ENCODE data around the gene PRRC2B. TPM values are rescaled to one million over a fixed set of nuclear protein-coding genes. Genes with fewer than 3 reads are reported as not detected.
A peak's percentile ranks its signal among the peaks of the same experiment; 100 is the strongest.

The PRRC2B gene
- total RNA-seq, 1 donor from 2014 or later = 112 TPM

DNA sequence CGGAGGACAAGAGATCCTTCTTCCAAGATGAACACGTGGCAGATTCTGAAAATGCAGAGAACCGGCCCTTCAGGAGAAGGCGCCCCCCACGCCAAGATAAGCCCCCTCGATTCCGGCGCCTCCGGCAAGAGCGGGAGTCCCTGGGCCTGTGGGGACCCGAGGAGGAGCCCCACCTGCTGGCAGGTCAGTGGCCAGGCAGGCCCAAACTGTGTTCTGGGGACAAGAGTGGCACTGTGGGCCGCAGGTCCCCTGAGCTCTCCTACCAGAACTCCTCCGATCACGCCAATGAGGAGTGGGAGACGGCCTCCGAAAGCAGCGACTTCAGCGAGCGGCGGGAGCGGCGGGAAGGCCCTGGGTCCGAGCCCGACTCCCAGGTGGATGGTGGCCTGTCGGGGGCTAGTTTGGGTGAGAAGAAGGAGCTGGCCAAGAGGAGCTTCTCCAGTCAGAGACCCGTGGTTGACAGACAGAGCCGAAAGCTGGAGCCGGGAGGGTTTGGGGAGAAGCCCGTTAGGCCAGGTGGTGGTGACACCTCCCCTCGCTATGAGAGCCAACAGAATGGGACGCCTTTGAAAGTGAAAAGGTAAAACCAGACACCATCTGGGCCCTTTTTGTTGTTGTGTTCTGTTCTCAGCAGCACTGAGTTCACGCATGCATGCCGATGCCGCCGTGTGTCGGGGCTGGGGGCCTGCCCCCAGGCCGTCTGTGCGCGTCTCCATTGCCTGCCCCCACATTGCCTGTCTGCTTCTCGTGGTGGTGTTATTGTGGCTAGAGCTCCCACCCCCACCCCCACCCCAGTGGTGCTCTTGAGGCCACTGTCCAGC, 82.3 kb downstream of the PRRC2B start:
- DNase-seq (ENCODE audit: low read depth) = no peak
- H3K4me3 ChIP-seq (ENCODE audit: low read depth, low read length) = no peak overlapping the region
- TF ChIP-seq, protein P1, sequence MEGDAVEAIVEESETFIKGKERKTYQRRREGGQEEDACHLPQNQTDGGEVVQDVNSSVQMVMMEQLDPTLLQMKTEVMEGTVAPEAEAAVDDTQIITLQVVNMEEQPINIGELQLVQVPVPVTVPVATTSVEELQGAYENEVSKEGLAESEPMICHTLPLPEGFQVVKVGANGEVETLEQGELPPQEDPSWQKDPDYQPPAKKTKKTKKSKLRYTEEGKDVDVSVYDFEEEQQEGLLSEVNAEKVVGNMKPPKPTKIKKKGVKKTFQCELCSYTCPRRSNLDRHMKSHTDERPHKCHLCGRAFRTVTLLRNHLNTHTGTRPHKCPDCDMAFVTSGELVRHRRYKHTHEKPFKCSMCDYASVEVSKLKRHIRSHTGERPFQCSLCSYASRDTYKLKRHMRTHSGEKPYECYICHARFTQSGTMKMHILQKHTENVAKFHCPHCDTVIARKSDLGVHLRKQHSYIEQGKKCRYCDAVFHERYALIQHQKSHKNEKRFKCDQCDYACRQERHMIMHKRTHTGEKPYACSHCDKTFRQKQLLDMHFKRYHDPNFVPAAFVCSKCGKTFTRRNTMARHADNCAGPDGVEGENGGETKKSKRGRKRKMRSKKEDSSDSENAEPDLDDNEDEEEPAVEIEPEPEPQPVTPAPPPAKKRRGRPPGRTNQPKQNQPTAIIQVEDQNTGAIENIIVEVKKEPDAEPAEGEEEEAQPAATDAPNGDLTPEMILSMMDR (conservative IDR thresholded peaks at IDR 0.05; ENCODE audit: low read depth, low read length) = peak; percentile 54

DNA sequence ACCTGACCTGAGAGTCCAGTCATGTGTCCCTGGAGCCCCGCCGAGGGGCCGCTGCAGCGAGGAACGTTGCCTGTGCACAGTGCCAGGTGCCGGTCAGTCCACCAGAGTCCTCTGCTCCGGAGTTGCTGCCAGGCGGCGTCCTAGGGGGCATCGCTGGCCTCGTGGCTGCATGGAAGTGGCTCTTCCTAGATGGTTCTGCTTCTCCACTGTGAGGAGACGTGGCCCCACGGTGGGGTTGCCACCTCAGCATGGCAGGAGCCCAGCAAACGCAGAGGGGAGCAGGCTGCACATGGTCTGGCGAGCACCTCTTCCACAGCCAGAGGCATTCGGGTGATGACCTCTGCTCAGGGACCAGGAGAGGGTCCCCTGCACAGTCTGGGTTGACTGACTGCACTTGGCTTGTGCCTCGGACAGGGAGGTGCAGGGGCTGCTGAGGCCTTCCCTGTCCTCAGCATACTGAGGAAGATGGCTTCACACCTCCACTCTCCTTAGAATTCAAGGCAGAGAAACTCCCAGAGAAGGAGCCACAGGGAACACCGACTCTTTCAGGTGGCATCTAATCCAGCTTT, 83.0 kb downstream of the PRRC2B start:
- no peak overlapping the region for H3K4me3 ChIP-seq (ENCODE audit: low read depth, low read length)
- no peak for DNase-seq (ENCODE audit: low read depth)
- TF ChIP-seq, protein P1 (conservative IDR thresholded peaks at IDR 0.05; ENCODE audit: low read depth, low read length) = no peak

DNA sequence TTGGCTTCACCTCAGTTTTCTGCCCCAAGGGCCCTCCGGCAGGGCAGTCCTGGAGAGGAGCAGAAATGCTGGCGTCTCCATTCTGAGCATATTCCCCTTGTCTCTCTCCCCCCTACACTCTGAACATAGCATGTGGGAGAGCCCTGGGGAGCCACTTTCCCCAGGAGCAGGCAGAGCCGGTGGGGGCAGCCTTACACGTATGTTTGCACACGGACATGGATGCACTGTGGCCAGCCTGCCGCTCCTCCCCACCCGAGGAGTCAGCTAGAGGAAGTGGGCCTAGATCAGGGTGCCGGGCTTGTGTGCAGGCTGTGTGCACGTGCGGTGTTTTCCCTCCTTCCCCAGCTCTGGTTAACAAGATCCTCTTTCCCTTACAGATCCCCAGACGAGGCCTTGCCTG, 83.5 kb downstream of the PRRC2B start:
- no peak for DNase-seq (ENCODE audit: low read depth)

DNA sequence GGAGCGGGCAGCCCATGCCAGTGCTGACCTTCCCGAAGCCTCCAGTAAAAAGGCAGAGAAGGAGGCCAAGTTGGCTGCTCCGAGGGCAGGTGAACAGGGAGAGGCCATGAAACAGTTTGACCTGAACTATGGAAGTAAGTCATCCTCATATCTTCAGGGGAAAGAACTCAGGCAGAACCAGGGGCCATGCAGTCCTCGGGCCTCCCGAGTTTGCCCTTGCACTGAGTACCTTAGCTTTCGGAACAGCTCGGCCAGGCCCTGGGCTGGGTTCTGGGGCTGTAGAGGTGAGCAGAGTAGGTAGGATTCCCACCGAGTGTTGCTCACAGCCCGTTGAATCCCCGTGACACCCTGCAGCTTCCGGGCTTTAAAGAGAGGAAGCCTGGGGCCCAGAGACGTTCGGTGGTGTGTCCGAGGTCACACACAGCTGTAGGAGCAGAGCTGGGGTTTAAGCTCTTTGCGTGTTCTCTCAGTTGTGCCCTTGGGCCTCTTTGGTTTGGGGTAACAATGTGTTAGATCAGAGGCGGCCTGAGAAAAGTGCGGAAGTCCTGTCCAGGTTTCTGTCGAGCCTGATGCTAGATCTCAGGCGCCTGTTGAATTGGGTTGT, 84.0 kb downstream of the PRRC2B start:
- DNase-seq (ENCODE audit: low read depth) = no peak
- TF ChIP-seq, protein P1 (conservative IDR thresholded peaks at IDR 0.05; ENCODE audit: low read depth, low read length) = no peak
- no peak overlapping the region for H3K4me3 ChIP-seq (ENCODE audit: low read depth, low read length)

More for the DNA sequence above, 83.5 kb downstream of the PRRC2B start:
- H3K4me3 ChIP-seq (ENCODE audit: low read depth, low read length) = no peak overlapping the region
- TF ChIP-seq, protein P1 (conservative IDR thresholded peaks at IDR 0.05; ENCODE audit: low read depth, low read length) = no peak

DNA sequence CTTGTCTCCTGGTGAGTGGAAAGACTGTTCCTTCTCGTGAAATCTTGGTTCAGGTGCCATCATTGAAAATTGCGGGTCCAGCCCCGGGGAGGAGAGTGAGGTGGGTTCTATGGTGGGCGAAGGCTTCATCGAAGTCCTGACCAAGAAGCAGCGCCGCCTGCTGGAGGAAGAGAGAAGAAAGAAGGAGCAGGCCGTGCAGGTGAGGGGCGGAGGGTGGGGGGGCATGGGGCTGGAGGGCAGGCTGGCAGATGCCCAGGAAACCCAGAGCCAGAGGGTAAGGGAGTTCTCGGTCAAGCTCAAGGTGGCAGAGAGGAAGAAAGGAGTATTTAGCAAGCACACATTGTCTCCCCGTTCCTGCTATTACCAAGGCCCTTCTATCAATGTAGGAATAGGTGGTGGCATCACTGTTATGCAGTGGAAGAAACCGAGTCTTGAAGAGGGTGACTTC, 84.6 kb downstream of the PRRC2B start:
- TF ChIP-seq, protein P1 (conservative IDR thresholded peaks at IDR 0.05; ENCODE audit: low read depth, low read length) = peak; percentile 55
- DNase-seq (ENCODE audit: low read depth) = no peak
- no peak overlapping the region for H3K4me3 ChIP-seq (ENCODE audit: low read depth, low read length)

DNA sequence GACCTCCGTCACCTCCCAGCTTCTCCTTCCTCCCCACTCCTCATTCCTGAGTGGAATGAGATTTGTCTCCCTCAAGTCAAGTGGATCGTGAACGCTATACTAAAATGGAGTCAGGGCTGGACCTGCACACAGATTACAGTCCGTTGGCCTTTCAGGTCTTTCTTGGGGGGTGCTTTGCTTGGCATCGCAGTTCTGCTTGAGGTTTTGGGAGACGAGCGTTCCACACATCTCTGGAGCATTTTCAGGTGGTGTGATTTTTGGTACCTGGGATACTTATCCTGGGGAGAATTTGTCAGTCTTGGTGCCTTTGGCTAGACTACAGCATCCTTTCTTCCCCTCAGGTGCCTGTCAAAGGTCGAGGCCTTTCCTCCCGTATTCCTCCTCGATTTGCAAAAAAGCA, 85.0 kb downstream of the PRRC2B start:
- H3K4me3 ChIP-seq (ENCODE audit: low read depth, low read length) = no peak overlapping the region
- DNase-seq (ENCODE audit: low read depth) = no peak
- TF ChIP-seq, protein P1 (conservative IDR thresholded peaks at IDR 0.05; ENCODE audit: low read depth, low read length) = no peak

Data from epithelial cell of proximal tubule (primary cell).